HepG2 (cell line): ENCODE data around the gene FUT8. TPM values are rescaled to one million over a fixed set of nuclear protein-coding genes. Genes with fewer than 3 reads are reported as not detected.

Experiments
- ERF ChIP-seq: IDR thresholded peaks from 2 replicates; pipeline ENCODE4 v1.6.1; 2018; ENCODE audit warnings: missing biosample characterization, missing genetic modification reagents
- HDAC1 ChIP-seq: sonication (generic); formaldehyde crosslinking; IDR thresholded peaks from 2 replicates; pipeline ENCODE4 v1.5.1; 2020; ENCODE audit warnings: mild to moderate bottlenecking, missing genetic modification reagents
- HMG20A ChIP-seq: IDR thresholded peaks from 2 replicates; pipeline ENCODE4 v1.6.1; 2016; ENCODE audit warnings: borderline replicate concordance
- JUN ChIP-seq: sonication (generic); formaldehyde crosslinking; IDR thresholded peaks from 2 replicates; pipeline ENCODE4 v1.4.0; 2020; ENCODE audit warnings: mild to moderate bottlenecking, missing genetic modification reagents
- KLF15 ChIP-seq: sonication (generic); formaldehyde crosslinking; IDR thresholded peaks from 2 replicates; pipeline ENCODE4 v1.8.1; 2023; ENCODE audit warnings: borderline replicate concordance, mild to moderate bottlenecking, inconsistent platforms, missing genetic modification reagents, mixed read lengths
- NFE2 ChIP-seq: sonication (generic); formaldehyde crosslinking; IDR thresholded peaks from 2 replicates; pipeline ENCODE4 v1.4.0; 2020; ENCODE audit warnings: missing genetic modification reagents
- NFE2L2 ChIP-seq: fragments of 150-350 bp; IDR thresholded peaks from 2 replicates; pipeline ENCODE4 v1.6.1; 2014; ENCODE audit warnings: low read length
- NR2F1 ChIP-seq, 2 experiments: fragments of 450-650 bp in 1 of 2; formaldehyde crosslinking in 1 of 2; IDR thresholded peaks; 2 replicates each; pipeline versions ENCODE4 v1.5.0 to v1.6.1; 2016 to 2020; ENCODE audit warnings: mild to moderate bottlenecking in 1 of 2, missing compliant biosample characterization in 1 of 2, missing genetic modification reagents in 1 of 2, moderate library complexity in 1 of 2
- REXO4 ChIP-seq: sonication (generic); formaldehyde crosslinking; IDR thresholded peaks from 2 replicates; pipeline ENCODE4 v1.8.0; 2022; ENCODE audit warnings: missing genetic modification reagents, mild to moderate bottlenecking, borderline replicate concordance
- RFXANK ChIP-seq: IDR thresholded peaks from 2 replicates; pipeline ENCODE4 v1.6.1; 2016
- SKIL ChIP-seq: sonication (generic); formaldehyde crosslinking; IDR thresholded peaks from 2 replicates; pipeline ENCODE4 v1.8.0; 2022; ENCODE audit warnings: missing genetic modification reagents, mild to moderate bottlenecking, moderate library complexity, borderline replicate concordance
- SP2 ChIP-seq: sonication (generic); formaldehyde crosslinking; IDR thresholded peaks from 2 replicates; pipeline ENCODE4 v1.5.1; 2020; ENCODE audit warnings: mild to moderate bottlenecking, missing genetic modification reagents
- TFDP1 ChIP-seq: IDR thresholded peaks from 2 replicates; pipeline ENCODE4 v1.6.1; 2016; ENCODE audit warnings: missing compliant biosample characterization, missing genetic modification reagents, borderline replicate concordance
- ZNF224 ChIP-seq: sonication (generic); formaldehyde crosslinking; IDR thresholded peaks from 2 replicates; pipeline ENCODE4 v1.5.0; 2020; ENCODE audit warnings: mild to moderate bottlenecking, missing genetic modification reagents
- ZNF280D ChIP-seq: sonication (generic); formaldehyde crosslinking; IDR thresholded peaks from 2 replicates; pipeline ENCODE4 v1.5.1; 2020; ENCODE audit warnings: mild to moderate bottlenecking, missing genetic modification reagents
- ZNF354B ChIP-seq: sonication (generic); formaldehyde crosslinking; IDR thresholded peaks from 2 replicates; pipeline ENCODE4 v1.8.0; 2022; ENCODE audit warnings: mild to moderate bottlenecking, missing genetic modification reagents
- ZNF441 ChIP-seq: sonication (generic); formaldehyde crosslinking; IDR thresholded peaks from 2 replicates; pipeline ENCODE4 v1.7.0; 2021; ENCODE audit warnings: missing genetic modification reagents, borderline replicate concordance
- ZNF609 ChIP-seq: sonication (generic); formaldehyde crosslinking; IDR thresholded peaks from 2 replicates; pipeline ENCODE4 v1.4.0; 2020; ENCODE audit warnings: mild to moderate bottlenecking, missing genetic modification reagents, borderline replicate concordance
- polyA plus RNA-seq, 8 experiments: library from polyadenylated mRNA; depleted of rRNA in 3 of 8; stranded (reverse) in 7 of 8; unstranded in 1 of 8; fragments of >200 nt; fragmentation: Illumina TruSeq in 4 of 8; extraction: Trizol in 4 of 8; gene quantifications; 2 replicates each; pipeline versions ENCODE4 v1.2.1 to v1.2.3, GENCODE V29; 2011 to 2016; ENCODE audit warnings: low read depth in 4 of 8, missing spikeins in 1 of 8, mixed read lengths in 1 of 8; ENCODE audit not compliant: insufficient read depth in 1 of 8
- total RNA-seq, 5 experiments: library from RNA; depleted of rRNA; stranded (reverse); fragments of >200 nt; fragmentation: Illumina TruSeq; extraction: Trizol; gene quantifications; 2 replicates each; pipeline ENCODE4 v1.2.3, GENCODE V29; 2016; ENCODE audit warnings: low read depth in 1 of 5

FUT8 gene
- total and polyA plus RNA-seq, 2 of the 13 experiments (the other 11 are each of a cell fraction or from before 2014, with no cell fraction given) = 9.3 to 17.5 TPM

GRCh38 chr14:65412032-65412846, at the start of gene FUT8 (continued):
- TF ChIP-seq ZNF609 (no peak), ZNF441 (CRISPR knock-in tag) (no peak; the same call in 1 of the 2 replicates), REXO4 (no peak), ERF (CRISPR knock-in tag) (peak; percentile 59; the same call in 1 of the 2 replicates), JUN (no peak), SP2 (CRISPR knock-in tag) (peak; percentile 48), NR2F1 (CRISPR knock-in tag; IDR thresholded peaks at IDR 0.05) (peak; percentile 26 to 69; a peak in 2 of 4 replicates), KLF15 (CRISPR knock-in tag) (no peak), TFDP1 (CRISPR knock-in tag) (peak; percentile 77), ZNF354B (CRISPR knock-in tag) (no peak), NFE2L2 (no peak), ZNF280D (CRISPR knock-in tag) (no peak), SKIL (CRISPR knock-in tag) (no peak), ZNF224 (no peak), RFXANK (CRISPR knock-in tag) (no peak), HDAC1 (CRISPR knock-in tag) (peak; percentile 56), HMG20A (CRISPR knock-in tag) (no peak), NFE2 (CRISPR knock-in tag) (no peak)
